Hindlimb muscle (tissue), 1 donor: Measurements from ENCODE around the gene NAA30. TPM values are rescaled to one million over a fixed set of nuclear protein-coding genes. Genes with fewer than 3 reads are reported as not detected.

Source experiments
- DNase-seq: peaks from one replicate; pipeline ENCODE4 v3.0.0-alpha.2; 2013
- polyA plus RNA-seq: library from polyadenylated mRNA; unstranded; fragments of 120-200 nt; gene quantifications from one replicate; pipeline ENCODE4 v1.2.1, GENCODE V29; 2013; ENCODE audit not compliant: insufficient read length

NAA30 gene
- polyA plus RNA-seq, 1 donor, result 26.7 TPM

DNA sequence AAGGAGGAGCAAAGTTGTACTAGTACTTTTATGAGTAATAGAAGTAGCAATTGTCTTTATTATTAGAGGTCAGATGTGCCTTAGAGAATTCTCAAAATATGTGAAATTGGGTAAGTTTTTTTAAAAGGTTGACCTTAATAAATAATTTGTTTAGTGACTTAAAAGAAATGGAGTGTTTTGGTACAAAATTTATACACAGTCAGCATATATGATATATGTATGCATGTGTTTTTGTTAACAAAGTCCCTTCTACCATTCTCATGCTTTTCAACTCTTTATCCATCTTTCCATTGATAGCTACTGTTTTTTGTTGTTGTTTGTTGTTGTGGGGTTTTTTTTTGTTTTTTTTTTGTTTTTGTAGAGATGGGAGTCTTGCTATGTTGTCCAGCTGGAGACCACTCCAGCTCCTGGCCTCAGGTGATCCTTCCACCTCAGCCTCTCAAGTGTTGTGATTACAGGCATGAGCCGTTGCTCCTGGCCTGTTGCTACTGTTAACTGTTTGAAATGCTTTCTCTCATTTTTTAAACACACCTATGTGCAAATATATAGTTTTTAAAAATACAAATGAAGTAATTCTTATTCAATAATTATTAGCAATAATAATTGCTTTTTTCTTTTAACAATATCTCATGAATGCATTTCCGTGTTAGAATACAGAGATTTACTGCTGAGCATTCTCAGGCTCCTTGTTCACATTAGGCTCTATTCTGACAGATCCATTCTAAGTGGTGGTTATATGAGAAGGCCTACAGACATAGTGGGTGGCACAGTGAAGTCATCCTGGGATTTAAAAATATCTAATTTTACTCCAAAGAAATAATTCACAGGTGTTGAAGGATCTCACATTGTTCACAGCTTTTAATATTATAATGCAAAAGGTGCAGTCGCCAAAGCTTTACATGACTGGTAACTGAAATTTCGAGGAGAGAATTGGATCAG, 10.4 kb downstream of the NAA30 start:
- no peak for DNase-seq

DNA sequence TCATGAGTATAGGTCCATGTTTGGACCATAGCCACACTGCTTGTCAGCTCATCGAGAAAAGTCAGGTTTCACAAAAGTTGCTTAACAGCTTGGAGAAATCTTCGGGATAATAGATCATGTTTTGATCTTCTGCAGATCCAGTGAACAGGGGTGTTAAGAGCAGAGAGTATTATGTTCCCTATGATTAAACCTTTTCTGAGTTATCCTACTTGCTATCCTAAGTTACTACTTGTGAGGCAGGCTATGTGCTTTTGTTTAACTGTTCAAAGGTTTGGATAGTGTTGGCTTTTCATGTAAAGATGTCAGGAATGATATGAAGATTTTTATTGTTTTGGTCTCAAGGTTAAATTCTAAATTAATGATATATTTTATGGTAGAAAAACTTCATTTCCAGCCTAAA, 11.1 kb downstream of the NAA30 start:
- DNase-seq, result no peak

DNA sequence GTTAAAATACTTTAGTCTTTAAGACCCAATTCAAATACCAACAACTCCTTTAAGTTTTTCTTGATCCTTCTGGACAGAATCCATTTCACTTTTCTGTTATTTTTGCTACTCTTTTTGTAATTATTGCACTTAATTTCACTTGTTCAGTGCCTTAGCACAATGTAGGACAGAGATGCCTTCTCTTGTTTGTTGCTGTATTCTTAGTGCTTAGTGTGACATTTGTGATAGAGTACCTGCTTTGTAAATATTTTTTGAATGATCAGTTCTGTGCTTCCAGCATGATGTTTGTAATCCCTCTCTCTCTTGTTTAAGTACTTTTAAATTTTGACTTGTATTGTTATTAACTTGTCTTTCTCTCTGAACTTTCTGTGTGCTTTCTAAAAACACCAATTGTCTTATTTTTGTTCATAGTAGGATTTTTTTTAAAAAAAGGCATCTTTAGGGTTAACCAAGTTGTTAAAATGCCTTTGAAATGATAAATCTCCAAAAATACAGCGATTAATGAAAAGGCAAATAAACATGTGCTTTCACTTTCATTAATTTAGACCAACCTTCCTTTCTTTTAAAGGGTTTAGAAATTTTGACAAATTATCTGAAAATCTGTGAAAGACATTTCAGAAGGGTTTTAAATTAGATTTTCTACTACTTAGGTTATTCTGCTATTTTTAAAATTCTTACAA, 11.9 kb downstream of the NAA30 start:
- DNase-seq, result no peak

DNA sequence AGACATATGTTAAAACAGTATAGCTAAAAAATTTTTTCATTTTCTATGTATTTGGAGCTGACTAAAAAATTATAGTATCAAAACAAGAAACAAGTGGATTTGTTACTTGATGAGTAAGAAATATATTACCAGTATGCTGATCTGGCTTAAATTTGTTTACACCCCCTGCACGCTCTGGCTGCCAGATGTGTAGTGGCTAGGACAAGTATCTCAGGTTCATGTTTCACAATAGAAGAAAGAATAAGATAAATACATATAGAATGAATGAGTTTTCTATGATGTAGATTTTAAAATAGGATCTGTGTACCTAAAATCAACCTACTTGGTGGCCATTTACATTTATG, 13.1 kb downstream of the NAA30 start:
- no peak for DNase-seq

DNA sequence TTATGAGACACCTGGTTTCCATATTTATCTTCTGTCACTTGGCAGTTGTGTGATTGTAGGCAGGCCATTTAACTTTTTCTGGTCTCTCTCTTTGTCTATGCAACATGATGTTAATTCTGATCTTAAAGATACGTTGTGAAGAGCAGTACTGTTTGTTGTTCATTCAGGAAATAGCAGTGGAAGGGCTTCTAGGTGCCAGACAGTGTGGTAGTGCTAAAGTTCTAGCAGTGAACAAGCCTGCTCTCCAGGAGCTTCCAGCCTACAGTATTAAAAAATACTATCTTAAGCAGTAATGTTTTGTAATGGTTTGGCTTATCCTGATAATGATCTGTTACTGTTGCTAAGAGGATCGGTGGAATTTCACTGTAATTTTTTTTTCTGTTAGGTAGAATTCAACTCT, 15.2 kb downstream of the NAA30 start:
- no peak for DNase-seq

DNA sequence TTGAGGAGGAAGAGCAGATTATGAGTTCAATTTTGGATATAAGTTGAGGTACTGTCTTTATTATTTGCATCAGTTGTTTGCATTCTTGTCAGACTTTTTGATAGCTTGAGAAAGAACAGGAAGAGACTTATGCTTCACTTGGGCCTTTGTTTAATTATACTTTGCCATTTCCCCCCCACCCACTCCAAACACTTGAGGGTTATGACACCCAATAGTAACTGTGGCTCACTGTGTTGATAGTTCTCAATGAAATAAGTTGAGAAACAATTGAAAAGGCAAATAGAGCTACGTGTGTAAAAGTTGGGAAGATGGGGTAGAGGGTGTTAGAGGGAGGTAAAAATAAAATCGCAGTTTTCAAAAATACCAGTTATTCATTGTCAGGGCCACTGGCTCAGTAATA, 17.7 kb downstream of the NAA30 start:
- DNase-seq, result no peak

DNA sequence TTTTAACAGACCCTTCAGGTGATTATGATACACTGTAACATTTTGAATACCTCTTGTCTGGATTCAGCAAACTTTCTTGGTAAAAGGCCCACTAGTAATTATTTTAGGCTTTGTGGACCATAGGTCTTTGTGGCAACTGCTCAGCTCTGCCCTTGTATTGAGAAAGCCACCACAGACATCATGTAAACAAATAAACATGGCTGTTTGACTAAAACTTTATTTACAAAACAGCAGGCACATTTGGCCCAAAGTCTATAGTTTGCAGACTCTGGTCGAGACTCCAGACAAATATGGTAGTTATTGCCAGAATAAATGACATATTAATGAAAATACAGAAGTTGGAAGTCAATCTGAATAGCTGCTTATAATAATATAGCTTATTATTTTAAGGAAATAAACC, 18.2 kb downstream of the NAA30 start:
- no peak for DNase-seq

DNA sequence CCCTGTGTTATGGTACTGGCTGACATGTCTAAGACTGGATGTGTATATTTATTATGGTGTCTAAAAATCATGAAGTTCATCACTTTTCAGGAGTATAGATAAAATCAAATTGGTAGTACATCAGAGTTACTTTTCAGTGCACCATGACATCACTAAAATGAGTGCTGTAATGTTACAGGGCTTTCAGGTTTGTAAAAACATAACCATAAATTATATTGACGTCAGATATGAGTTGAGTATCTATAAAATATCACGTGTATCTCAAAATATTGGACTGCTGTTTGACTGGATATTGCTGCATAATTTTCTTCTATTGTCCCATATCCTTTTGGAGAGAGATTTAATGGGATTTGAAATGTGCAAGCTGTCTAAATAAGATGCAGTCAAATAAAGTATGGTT, 22.0 kb downstream of the NAA30 start:
- DNase-seq, result no peak

DNA sequence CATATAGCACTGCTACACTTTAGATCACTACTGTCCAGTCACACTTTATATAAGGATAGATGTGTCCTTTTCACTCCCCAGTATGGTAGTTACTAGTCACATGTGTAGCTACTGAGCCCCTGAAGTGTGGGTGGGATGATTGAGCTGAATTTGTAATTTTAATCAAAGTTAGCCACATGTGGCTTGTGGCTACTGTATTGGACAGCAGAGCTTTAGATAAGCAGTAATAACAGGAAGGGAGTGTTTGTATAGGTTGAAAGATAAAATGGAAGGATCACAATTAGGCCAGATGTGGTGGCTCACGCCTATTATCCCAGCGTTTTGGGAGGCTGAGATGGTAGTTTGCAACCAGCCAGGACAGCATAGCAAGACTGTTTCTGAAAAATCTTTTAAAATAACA, 23.5 kb downstream of the NAA30 start:
- no peak for DNase-seq

DNA sequence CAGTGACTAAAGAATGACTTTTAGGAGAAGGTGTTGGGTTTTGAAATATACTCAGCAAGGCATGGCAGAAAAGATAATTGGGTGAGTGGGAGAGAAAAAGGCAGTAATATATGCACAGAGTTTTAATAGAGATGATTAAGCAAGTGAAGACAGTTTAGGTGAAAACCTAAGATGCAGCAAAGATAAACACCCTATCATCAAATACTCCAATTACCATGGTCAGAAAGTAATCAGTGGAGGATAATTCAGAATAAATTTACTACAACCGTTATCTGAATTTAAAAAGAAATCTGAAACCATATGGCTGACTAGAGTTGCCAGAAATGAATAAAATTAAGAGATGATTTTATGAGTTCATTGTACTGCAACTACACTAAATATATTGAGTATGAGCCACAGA, 26.8 kb downstream of the NAA30 start:
- DNase-seq, result no peak

DNA sequence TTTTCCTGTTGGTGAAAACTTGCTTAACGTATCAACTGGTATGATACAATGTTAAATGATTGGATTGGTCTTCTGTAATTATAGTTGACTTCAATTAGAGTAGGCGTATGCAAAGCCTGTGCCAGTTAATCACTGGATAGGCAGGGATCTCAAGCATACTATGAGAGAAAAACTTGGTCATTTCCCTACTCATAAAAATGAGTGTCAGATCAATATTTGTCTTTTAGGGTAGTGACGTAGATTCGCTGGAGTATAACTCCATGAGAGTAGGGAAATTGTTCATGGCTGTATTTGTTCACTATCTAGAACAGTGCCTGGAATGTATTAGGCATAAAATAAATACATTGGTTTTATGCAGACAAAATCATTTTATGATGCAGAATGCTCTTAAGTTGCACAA, 28.6 kb downstream of the NAA30 start:
- no peak for DNase-seq

DNA sequence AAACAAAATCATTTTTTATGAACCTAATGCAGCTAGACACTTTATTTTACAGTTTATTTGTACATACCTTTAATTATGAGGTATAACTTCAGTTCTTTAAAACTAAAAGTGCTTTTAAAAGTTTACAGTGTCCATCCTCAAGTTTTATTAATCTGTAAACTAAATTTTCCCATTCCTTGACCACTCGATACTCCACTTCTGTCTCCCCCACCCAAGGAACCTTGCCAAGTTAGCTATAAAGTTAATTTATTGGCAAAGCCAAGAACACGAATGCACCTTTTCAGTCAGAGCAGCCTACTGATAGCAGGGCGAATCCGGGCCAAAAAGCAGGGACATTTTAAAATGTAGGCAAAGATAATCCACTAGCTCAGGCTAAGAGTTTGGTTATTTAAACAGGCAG, 29.6 kb downstream of the NAA30 start:
- no peak for DNase-seq

DNA sequence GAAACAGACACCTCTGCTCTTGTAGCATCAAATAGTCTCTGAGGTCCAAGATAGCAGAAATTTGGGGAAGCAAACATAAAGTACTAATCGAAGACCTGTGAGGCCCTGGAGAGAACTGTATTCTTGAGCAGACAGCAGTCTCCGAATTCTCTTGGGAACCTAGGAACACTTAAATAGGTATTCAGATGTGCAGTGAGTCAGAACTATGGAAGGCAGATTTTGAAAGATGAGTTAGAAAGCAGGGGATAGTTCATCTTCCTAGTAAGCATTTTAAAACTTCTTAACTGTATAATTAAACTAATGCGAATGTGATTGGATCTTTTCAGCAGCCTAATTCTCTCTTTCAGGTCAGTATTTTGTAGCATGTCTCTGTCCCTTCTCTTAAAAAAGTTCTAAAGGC, 30.6 kb downstream of the NAA30 start:
- no peak for DNase-seq

DNA sequence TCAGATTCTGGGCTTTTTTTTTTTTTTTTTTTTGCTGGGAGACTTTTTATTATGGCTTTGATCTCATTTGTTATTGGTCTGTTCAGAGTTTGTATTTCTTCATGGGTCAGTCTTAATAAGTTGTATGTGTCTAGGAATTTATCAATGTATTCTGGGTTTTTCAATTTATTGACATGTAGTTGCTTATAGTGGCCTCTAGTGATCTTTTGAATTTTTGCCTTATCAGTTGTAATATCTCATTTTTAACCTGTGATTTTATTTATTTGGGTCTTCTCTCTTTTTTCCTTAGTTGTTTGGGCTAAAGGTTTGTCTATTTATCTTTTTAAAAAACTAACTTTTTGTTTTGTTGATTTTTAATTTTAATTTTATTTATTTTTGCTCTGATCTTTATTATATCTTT, 45.5 kb downstream of the NAA30 start:
- DNase-seq, result no peak

DNA sequence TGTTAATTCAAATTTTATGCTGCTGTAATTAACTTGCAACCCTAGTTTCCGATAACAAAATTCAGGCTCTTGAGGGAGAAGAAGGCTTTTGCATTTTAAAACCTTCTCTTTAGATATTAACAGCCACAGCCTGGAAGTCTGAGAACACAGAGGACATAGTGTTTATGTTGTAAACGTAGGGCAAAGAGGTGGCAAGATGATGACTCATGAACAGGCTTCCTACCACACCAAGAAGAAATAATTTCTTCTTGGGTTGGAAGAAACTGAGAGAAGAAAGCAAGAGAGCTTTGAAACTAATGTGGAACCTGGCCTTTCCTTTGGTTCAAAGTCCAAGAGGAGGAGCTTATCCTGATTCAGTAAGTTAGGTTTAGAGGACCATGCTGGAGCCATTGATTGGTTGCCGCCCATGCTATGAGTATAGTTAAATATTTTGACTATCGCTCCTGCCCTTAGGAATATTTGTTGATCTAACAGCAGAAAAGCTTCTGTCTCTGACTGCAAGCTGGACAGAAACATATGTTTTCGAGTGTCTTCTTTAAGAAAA, 71.5 kb downstream of the NAA30 start:
- DNase-seq, result no peak

DNA sequence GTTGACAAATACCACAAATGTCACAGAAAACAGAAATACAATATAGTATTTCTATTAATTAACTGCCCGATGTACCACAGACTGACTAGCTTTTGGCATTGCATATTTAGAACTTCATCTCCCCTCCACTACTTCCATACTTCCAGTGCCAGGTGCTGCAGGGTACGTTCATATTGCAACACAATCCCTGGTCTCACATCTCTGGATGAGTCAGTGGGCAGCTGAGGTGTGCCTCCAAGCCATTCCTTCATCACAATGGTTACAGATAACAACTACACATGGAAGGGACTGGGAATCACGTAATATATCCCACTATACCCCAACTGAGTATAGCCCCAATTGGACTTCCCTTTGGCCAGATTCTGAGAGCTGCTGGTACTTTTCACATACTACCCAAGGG, 72.2 kb downstream of the NAA30 start:
- no peak for DNase-seq

DNA sequence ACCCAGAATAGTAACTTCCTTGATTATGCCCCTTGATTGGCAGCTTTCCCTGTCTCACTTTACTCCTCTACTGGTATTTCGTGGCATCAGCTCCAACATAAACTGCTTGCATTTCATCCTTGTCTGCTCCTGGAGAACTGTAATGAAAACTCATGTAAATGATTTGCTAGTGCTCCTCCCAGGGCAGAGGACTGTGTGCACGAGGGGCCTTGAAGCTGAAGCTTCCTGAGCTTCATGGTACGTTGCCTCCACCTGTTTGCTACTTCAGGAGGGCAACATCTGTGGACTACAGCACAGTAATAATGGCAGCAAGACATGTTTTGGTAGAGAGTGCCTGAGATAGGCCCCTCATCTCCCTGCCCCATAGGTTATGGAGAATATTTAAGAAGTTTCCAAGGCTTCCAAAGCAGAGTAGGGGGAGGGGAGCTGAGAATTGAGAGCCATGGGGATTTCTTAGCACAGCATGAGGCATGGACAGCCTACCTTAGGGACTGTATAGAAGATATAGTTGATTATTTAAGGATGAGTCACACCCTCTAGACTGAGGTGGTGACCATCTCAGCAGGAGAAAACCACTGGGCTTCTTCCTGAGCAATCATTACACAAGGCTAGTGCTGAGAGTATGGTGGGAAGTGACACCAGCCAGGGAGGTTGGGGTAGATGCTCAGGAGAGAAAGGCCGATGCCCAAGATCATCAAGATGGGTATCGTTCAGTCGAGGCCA, 73.8 kb downstream of the NAA30 start:
- no peak for DNase-seq

Other genes starting within 250 kb of the NAA30 start
- gene EXOC5, start 121.7 kb upstream of the NAA30 start, polyA plus RNA-seq, result 59.5 TPM
- gene AP5M1, start 121.6 kb upstream of the NAA30 start, polyA plus RNA-seq, result 27.1 TPM
- 0.28 TPM for gene CCDC198, start 103.3 kb downstream of the NAA30 start, polyA plus RNA-seq